GM12864 (cell line): Measurements from ENCODE around the gene PELI2.

Source experiments
- DNase-seq: peaks from one replicate; pipeline ENCODE4 v3.0.0-alpha.2; 2011; ENCODE audit warnings: low read depth
- H3K4me3 ChIP-seq: 2 replicates; pipeline ENCODE4 v1.5.1; 2011; ENCODE audit warnings: mild to moderate bottlenecking, low read depth, low read length, control low read depth
- CTCF ChIP-seq: IDR thresholded peaks from 2 replicates; pipeline ENCODE4 v1.5.1; 2011; ENCODE audit warnings: low read depth, mild to moderate bottlenecking, moderate library complexity, low read length, control low read depth, inconsistent platforms; ENCODE audit errors: missing control alignments

Gene PELI2

GRCh38 chr14:56117765-56118610 lies at the start of gene PELI2:
TSS of gene PELI2 (plus strand) at chr14:56118411. CDS start at chr14:56118661, 250 bp downstream.
- no peak for DNase-seq
- H3K4me3 ChIP-seq, result peak within 1 kb of the TSS; percentile 64
- TF ChIP-seq CTCF, result peak; percentile 2

- no peak for DNase-seq
- H3K4me3 ChIP-seq, result no peak overlapping the region
- TF ChIP-seq CTCF, result no peak
Measured at GRCh38 chr14:56073799-56074198, 44.4 kb upstream of the PELI2 start.

GRCh38 chr14:56075301-56075700 lies 42.9 kb upstream of the PELI2 start:
- DNase-seq, result no peak
- H3K4me3 ChIP-seq, result no peak overlapping the region
- TF ChIP-seq CTCF, result no peak

- DNase-seq, result no peak
- no peak overlapping the region for H3K4me3 ChIP-seq
- TF ChIP-seq CTCF, result no peak
Measured at GRCh38 chr14:56081139-56081538, 37.1 kb upstream of the PELI2 start.

GRCh38 chr14:56082880-56083279 lies 35.3 kb upstream of the PELI2 start:
- H3K4me3 ChIP-seq, result no peak overlapping the region
- DNase-seq, result no peak
- no peak for TF ChIP-seq CTCF

GRCh38 chr14:56085471-56085870 lies 32.7 kb upstream of the PELI2 start:
- no peak for TF ChIP-seq CTCF
- no peak overlapping the region for H3K4me3 ChIP-seq
- no peak for DNase-seq
